ENCODE data around the gene ELP5. TPM values are rescaled to one million over a fixed set of nuclear protein-coding genes. Genes with fewer than 3 reads are reported as not detected.
"Not testable (repeated sequence)": the region's sequence is repeated elsewhere in the genome, so short reads cannot be mapped to it uniquely, and the experiment has no call there.

Gene ELP5
- total RNA-seq, 2 experiments from 2014 or later, result 58.1 to 62.3 TPM

- H3K27me3 Mint-ChIP-seq; H3K27ac Mint-ChIP-seq; H3K9me3 Mint-ChIP-seq (ENCODE audit: low read depth); POLR2A ChIA-PET; DNase-seq; ATAC-seq: not testable (repeated sequence)
- CTCF ChIA-PET, result interaction anchor here (0.8 kb wide), 1 partner anchor 23 kb away, joined by 3 read pairs; no protein-coding TSS in a partner anchor
- H3K4me1 Mint-ChIP-seq, result peaks cover 46% of the 10 kb centered on the region
- H3K36me3 Mint-ChIP-seq (ENCODE audit: low read depth), result peaks cover 38% of the 10 kb centered on the region
- peak overlapping the region; percentile 97 for H3K4me3 Mint-ChIP-seq
- intact Hi-C loops (cut with DNase I, micrococcal nuclease), result loop anchor here in 1 of 2 experiments (10.0 kb wide), 1 partner anchor 911 kb away; the partner anchor contains the start of gene PER1
Observed at GRCh38 chr17:7243838-7244237, 8.2 kb upstream of the ELP5 start.

GRCh38 chr17:7246779-7247178 is 5.2 kb upstream of the ELP5 start:
- Mint-ChIP-seq H3K36me3 (ENCODE audit: low read depth) (peaks cover 33% of the 10 kb centered on the region), H3K9me3 (ENCODE audit: low read depth) (no peaks in the 10 kb centered on the region), H3K4me3 (no peak overlapping the region), H3K4me1 (peaks cover 46% of the 10 kb centered on the region), H3K27me3 (no peaks in the 10 kb centered on the region), H3K27ac (peak overlapping the region; percentile 16)
- intact Hi-C loops (cut with DNase I, micrococcal nuclease), result loop anchor here in 1 of 2 experiments (10.0 kb wide), 1 partner anchor 908 kb away; the partner anchor contains the start of gene PER1
- DNase-seq, result no peak
- no peak for ATAC-seq
- CTCF ChIA-PET, result interaction anchor here (0.6 kb wide), 1 partner anchor 26 kb away, joined by 5 read pairs; no protein-coding TSS in a partner anchor
- POLR2A ChIA-PET, result no interaction called here

DNA sequence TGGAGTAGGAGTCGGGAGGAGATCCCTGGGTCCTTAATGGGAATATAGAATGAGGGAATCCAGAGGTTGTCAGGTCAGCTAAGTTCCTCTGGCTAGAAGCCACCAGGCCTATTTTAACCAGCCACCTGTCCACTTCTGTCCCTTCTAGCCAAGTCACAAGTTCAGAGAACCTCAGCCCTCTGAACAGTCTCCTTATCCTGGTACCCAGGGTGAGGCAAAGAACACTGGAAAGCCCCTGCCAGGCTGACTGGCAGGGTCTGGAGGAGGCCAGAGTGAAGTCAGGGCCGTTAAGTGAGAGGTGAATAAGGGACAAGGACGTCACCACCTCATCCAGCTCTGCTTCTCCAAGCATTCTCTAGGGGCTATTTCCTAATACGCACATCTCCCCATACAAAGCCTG is 3.2 kb upstream of the ELP5 start:
- peak overlapping the region; percentile 93 for H3K4me3 Mint-ChIP-seq
- H3K27ac Mint-ChIP-seq, result peak overlapping the region; percentile 71
- H3K36me3 Mint-ChIP-seq (ENCODE audit: low read depth), result peaks cover 34% of the 10 kb centered on the region
- intact Hi-C loops (cut with DNase I, micrococcal nuclease), result loop anchor here in 1 of 2 experiments (10.0 kb wide), 1 partner anchor 906 kb away; the partner anchor contains the start of gene PER1
- POLR2A ChIA-PET, result interaction anchor here (1.4 kb wide), 1 partner anchor 9 kb away, joined by 5 read pairs; the partner anchor contains the start of gene PHF23
- DNase-seq (no peak), ATAC-seq (no peak)
- H3K27me3 Mint-ChIP-seq, result no peaks in the 10 kb centered on the region
- CTCF ChIA-PET, result interaction anchor here (1.3 kb wide), 1 partner anchor 29 kb away, joined by 4 read pairs; the partner anchor contains the start of genes ACADVL and DLG4
- H3K4me1 Mint-ChIP-seq, result peaks cover 47% of the 10 kb centered on the region
- no peaks in the 10 kb centered on the region for H3K9me3 Mint-ChIP-seq (ENCODE audit: low read depth)

DNA sequence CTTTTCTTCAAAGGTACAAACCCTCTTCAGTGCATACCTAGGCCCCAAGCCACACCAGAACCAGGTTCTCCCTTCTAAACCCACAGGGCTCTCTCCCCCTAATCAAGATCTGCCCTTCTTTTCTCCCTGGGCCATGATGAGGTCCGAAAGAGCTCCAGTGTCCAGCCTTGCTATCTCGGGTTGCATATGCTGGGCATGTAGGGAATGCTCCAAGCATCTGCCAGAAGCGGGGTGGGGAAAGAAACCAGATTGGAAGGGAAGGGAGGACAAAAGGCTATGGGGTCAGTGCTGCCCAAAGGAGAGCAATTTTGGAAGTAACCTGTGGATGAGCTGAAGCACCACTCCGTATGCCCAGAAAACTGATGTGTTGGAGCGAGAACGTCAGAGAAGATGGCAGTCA is 2.8 kb upstream of the ELP5 start:
- no peaks in the 10 kb centered on the region for H3K27me3 Mint-ChIP-seq
- ATAC-seq, result no peak
- intact Hi-C loops (cut with DNase I, micrococcal nuclease), result loop anchor here in 1 of 2 experiments (10.0 kb wide), 1 partner anchor 906 kb away; the partner anchor contains the start of gene PER1
- peak overlapping the region; percentile 93 for H3K4me3 Mint-ChIP-seq
- peak overlapping the region; percentile 71 for H3K27ac Mint-ChIP-seq
- H3K36me3 Mint-ChIP-seq (ENCODE audit: low read depth), result peaks cover 37% of the 10 kb centered on the region
- H3K4me1 Mint-ChIP-seq, result peaks cover 50% of the 10 kb centered on the region
- DNase-seq, result no peak
- POLR2A ChIA-PET, result interaction anchor here (1.4 kb wide), 1 partner anchor 10 kb away, joined by 5 read pairs; the partner anchor contains the start of gene PHF23
- H3K9me3 Mint-ChIP-seq (ENCODE audit: low read depth), result no peaks in the 10 kb centered on the region
- CTCF ChIA-PET, result interaction anchor here (1.3 kb wide), 1 partner anchor 29 kb away, joined by 4 read pairs; the partner anchor contains the start of genes ACADVL and DLG4

GRCh38 chr17:7249830-7250229 is 2.2 kb upstream of the ELP5 start:
- peaks cover 38% of the 10 kb centered on the region for H3K36me3 Mint-ChIP-seq (ENCODE audit: low read depth)
- no peaks in the 10 kb centered on the region for H3K9me3 Mint-ChIP-seq (ENCODE audit: low read depth)
- ATAC-seq (no peak), DNase-seq (no peak)
- H3K4me1 Mint-ChIP-seq, result peaks cover 50% of the 10 kb centered on the region
- intact Hi-C loops (cut with DNase I, micrococcal nuclease), result loop anchor here (5.0 to 10.0 kb wide), 6 partner anchors 57 to 905 kb away; partner anchors contain the start of genes CNTROB (in 1 of the 2), EIF5A (in 1 of the 2), PER1 (in 1 of the 2) and POLR2A (in 1 of the 2)
- peak overlapping the region; percentile 93 for H3K4me3 Mint-ChIP-seq
- ChIA-PET CTCF (interaction anchor here (1.3 kb wide), 1 partner anchor 30 kb away, joined by 4 read pairs; the partner anchor contains the start of genes ACADVL and DLG4), POLR2A (interaction anchor here (1.4 kb wide), 1 partner anchor 10 kb away, joined by 5 read pairs; the partner anchor contains the start of gene PHF23)
- peak overlapping the region; percentile 96 for H3K27ac Mint-ChIP-seq
- H3K27me3 Mint-ChIP-seq, result no peaks in the 10 kb centered on the region

- peak; percentile 1 for ATAC-seq
- H3K27ac Mint-ChIP-seq, result peak overlapping the region; percentile 96
- ChIA-PET CTCF (interaction anchor here (0.6 to 1.0 kb wide), 4 partner anchors 11 to 31 kb away, joined by 3 to 5 read pairs (median 4); partner anchors contain the start of genes ACADVL, DLG4 and PHF23), POLR2A (interaction anchor here (1.0 to 1.6 kb wide), 3 partner anchors 9 to 79 kb away, joined by 3 to 8 read pairs (median 4); partner anchors contain the start of genes GABARAP and PHF23)
- DNase-seq, result peak; percentile 42
- H3K4me3 Mint-ChIP-seq, result peak overlapping the region; percentile 93
- no peaks in the 10 kb centered on the region for H3K27me3 Mint-ChIP-seq
- H3K4me1 Mint-ChIP-seq, result peaks cover 50% of the 10 kb centered on the region
- no peaks in the 10 kb centered on the region for H3K9me3 Mint-ChIP-seq (ENCODE audit: low read depth)
- intact Hi-C loops (cut with DNase I, micrococcal nuclease), result loop anchor here (1.0 to 5.0 kb wide), 6 partner anchors 9 to 681 kb away; partner anchors contain the start of genes CNTROB (in 1 of the 2), EIF5A (in 1 of the 2), GABARAP (in 1 of the 2) and POLR2A (in 1 of the 2)
- H3K36me3 Mint-ChIP-seq (ENCODE audit: low read depth), result peaks cover 39% of the 10 kb centered on the region
Observed at GRCh38 chr17:7250695-7251627, 1.1 kb upstream of the ELP5 start.

DNA sequence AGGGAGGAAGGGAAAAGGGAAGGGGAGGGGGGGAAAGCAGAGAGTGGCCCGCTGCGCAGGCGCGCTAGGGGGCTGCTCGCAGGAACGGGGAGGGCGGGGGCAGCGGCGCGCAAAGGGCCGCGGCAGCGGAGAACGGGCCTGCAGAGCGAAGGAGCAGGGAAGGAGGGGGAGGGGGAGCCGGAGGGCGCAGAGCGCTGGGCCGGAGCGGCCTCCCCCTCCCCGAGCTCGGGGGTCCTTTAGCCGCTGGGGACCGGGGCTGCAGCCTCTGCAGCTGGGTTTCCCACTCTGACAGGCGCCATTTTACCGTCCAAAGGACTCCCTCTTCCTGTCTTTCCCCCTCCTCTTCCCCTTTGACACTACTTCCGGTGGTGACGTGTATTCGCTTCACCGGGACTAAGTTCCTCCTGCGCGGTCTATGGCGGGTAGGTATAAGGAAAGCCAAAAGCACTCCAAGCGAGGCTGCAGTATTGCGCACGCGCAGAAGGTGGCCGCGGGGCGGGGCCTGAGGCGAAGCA is 297 bp upstream of the ELP5 start, which contains the start of gene CTDNEP1:
Gene CTDNEP1 (minus strand): TSS at position 74 of the 515 bp plus-strand sequence. CDS start 438 bp downstream, outside the sequence.
- peaks cover 39% of the 10 kb centered on the region for H3K36me3 Mint-ChIP-seq (ENCODE audit: low read depth)
- no peaks in the 10 kb centered on the region for H3K27me3 Mint-ChIP-seq
- CTCF ChIA-PET, result interaction anchor here (0.6 to 1.0 kb wide), 4 partner anchors 12 to 32 kb away, joined by 3 to 5 read pairs (median 4); partner anchors contain the start of genes ACADVL, DLG4 and PHF23

GRCh38 chr17:7253082-7253481 is 1.1 kb downstream of the ELP5 start:
- peaks cover 38% of the 10 kb centered on the region for H3K4me1 Mint-ChIP-seq
- DNase-seq (no peak), ATAC-seq (no peak)
- no peaks in the 10 kb centered on the region for H3K27me3 Mint-ChIP-seq
- H3K27ac Mint-ChIP-seq, result peak overlapping the region; percentile 99
- intact Hi-C loops (cut with DNase I, micrococcal nuclease), result loop anchor here (2.0 to 5.0 kb wide), 7 partner anchors 38 to 679 kb away; partner anchors contain the start of genes CNTROB (in 1 of the 2), EIF5A (in 1 of the 2), PLSCR3 (in 1 of the 2) and POLR2A (in 1 of the 2)
- peak overlapping the region; percentile 93 for H3K4me3 Mint-ChIP-seq
- peaks cover 37% of the 10 kb centered on the region for H3K36me3 Mint-ChIP-seq (ENCODE audit: low read depth)
- no peaks in the 10 kb centered on the region for H3K9me3 Mint-ChIP-seq (ENCODE audit: low read depth)
- CTCF ChIA-PET, result no interaction called here
- POLR2A ChIA-PET, result no interaction called here

More for the DNA sequence above, 297 bp upstream of the ELP5 start, which contains the start of gene CTDNEP1:
- peak within 1 kb of the TSS; percentile 93 for H3K4me3 Mint-ChIP-seq
- no peaks in the 10 kb centered on the region for H3K9me3 Mint-ChIP-seq (ENCODE audit: low read depth)
- peak; percentile 99 for DNase-seq
- POLR2A ChIA-PET, result interaction anchor here (1.0 to 1.6 kb wide), 3 partner anchors 10 to 78 kb away, joined by 3 to 8 read pairs (median 4); partner anchors contain the start of genes GABARAP and PHF23
- intact Hi-C loops (cut with DNase I, micrococcal nuclease), result loop anchor here (1.0 to 5.0 kb wide), 24 partner anchors 9 to 681 kb away; partner anchors contain the start of genes EIF5A (in 2 of the 2), GABARAP (in 2 of the 2), POLR2A (in 2 of the 2) and ACADVL (in 1 of the 2)
- H3K27ac Mint-ChIP-seq, result peak within 1 kb of the TSS; percentile 99
- peak; percentile 94 for ATAC-seq
- peaks cover 45% of the 10 kb centered on the region for H3K4me1 Mint-ChIP-seq

GRCh38 chr17:7254511-7254910 is 2.5 kb downstream of the ELP5 start:
- no peak overlapping the region for H3K4me3 Mint-ChIP-seq
- peaks cover 27% of the 10 kb centered on the region for H3K4me1 Mint-ChIP-seq
- H3K27me3 Mint-ChIP-seq, result no peaks in the 10 kb centered on the region
- ChIA-PET POLR2A (no interaction called here), CTCF (no interaction called here)
- intact Hi-C loops (cut with DNase I, micrococcal nuclease), result loop anchor here (5.0 kb wide), 5 partner anchors 53 to 678 kb away; partner anchors contain the start of genes CNTROB (in 1 of the 2), EIF5A (in 1 of the 2), POLR2A (in 1 of the 2) and SLC35G6 (in 1 of the 2)
- no peak overlapping the region for H3K27ac Mint-ChIP-seq
- H3K36me3 Mint-ChIP-seq (ENCODE audit: low read depth), result peaks cover 40% of the 10 kb centered on the region
- DNase-seq (no peak), ATAC-seq (no peak)
- no peaks in the 10 kb centered on the region for H3K9me3 Mint-ChIP-seq (ENCODE audit: low read depth)

All from activated CD4-positive, alpha-beta T cell treated with anti-CD3 and anti-CD28 coated beads for 36 hours (primary cell).